GM18498 (cell line): ENCODE measurements around the gene MBOAT7.
"Not testable (repeated sequence)": the region's sequence is repeated elsewhere in the genome, so short reads cannot be mapped to it uniquely, and the experiment has no call there.

Experiments
- ATAC-seq: cut with Tn5 transposase; IDR thresholded peaks from one replicate; pipeline ENCODE4 v1.9.1; 2021; ENCODE audit warnings: mild to moderate bottlenecking, moderate library complexity; ENCODE audit not compliant: unreplicated experiment

MBOAT7 gene, protein sequence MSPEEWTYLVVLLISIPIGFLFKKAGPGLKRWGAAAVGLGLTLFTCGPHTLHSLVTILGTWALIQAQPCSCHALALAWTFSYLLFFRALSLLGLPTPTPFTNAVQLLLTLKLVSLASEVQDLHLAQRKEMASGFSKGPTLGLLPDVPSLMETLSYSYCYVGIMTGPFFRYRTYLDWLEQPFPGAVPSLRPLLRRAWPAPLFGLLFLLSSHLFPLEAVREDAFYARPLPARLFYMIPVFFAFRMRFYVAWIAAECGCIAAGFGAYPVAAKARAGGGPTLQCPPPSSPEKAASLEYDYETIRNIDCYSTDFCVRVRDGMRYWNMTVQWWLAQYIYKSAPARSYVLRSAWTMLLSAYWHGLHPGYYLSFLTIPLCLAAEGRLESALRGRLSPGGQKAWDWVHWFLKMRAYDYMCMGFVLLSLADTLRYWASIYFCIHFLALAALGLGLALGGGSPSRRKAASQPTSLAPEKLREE

DNA sequence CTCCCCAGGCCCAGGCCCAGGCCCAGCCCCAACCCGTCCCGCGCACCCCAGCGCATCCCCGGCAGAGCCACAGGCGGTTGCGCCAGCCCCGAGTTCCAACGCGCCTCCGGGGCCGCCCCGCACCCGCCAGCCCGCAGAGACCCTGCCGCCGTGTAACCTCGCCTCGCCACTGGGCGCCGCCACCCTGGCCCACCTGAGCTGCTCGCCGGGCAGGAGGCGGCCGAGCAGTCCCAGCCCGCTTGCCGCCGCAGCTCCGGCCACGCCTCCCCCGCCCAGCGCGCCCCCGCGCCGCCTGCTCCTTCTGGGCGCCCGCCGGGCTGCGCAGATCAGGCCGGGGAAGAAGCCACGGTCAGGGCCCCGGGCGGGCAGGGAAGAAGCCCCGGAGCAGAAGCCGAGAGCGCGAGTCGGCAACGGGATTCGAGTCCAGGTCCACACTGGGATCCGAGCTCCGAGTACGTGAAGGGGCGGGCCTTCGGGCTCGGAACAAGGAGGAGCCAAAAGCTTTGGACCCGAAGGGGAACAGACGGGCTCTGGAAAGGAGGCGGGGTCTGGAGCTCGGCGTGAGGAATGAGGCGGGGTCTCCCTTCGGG lies at the start of gene MBOAT7:
TSS of gene MBOAT7 (minus strand) at position 436 of the 590 bp plus-strand sequence. CDS start 1,072 bp downstream, outside the sequence.
- peak; percentile 23 for ATAC-seq

DNA sequence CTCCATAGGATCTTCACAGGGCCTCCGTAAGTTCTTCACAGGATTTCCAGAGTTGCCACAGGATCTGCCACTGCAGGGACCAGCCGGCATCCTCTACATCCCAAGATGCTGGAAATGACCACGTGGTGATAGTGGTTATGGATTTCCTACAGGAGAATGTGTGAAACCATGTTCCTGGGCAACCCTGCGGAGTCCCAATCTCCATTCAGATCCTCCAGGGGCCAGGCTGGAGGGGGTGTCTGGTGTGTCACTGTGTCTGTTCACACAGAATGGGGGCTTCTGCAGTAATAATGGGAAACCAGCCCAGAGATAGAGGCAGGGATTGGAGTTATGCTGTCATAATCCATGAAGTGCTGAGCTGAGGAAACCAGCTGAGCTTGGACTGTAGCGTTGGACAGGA lies 44.6 kb upstream of the MBOAT7 start:
- no peak for ATAC-seq

DNA sequence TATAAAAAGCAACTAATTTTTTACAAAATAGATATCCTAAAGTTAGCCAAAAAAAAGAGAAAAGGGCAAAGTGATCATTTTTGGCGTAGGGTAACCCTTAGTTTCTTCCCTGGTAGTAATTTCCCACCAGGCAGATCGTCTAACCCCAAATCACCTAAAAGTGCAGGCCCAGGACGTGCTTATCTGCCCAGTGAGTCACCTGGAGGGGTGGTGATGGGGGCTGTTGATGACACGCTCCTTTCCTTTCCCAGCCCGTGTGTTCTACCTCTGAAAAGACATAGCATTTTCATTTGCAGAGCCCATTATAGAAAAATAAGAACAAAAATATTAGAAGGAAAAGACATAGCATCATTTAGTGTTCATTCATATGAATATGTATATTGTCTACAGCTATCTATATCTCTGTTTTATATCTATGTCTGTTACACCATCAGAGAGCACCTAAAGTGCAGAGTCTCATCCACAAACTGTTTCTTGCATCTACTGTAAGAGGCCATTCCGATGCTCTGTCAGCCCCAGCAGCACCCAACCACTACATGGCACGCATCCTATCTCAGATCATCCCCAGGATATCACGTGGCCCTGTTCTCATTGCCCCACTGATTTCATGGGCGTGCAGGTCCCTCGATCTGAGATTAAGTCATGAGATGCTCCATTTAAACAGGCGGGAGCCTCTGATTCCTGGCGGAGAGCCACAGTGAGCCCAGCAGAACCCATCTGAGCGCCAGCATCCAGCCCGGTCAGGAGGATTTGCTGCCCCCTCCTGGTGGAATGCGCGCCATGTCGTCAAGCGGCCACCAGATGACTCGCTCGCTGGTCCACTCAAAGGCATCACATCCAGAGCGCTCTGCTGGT lies 41.9 kb upstream of the MBOAT7 start:
- peak; percentile 57 for ATAC-seq

DNA sequence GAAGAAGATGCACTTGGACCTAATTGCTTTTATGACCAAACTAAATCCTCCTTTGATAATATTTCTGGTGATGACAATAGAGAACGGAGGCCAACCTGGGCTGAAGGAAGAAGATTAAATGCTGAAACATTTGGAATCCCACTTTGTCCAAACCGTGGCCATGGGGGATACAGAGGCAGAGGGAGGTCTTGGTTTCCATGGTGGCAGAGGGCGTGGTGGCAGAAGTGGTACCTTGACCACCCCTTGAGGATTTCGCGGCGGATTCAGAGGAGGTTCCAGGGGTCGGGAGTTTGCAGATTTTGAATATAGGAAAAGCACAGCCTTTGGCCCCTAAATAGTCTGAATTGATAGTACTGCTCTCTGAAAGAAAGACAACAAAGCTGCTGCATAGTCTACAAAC lies 40.7 kb upstream of the MBOAT7 start:
- no peak for ATAC-seq

DNA sequence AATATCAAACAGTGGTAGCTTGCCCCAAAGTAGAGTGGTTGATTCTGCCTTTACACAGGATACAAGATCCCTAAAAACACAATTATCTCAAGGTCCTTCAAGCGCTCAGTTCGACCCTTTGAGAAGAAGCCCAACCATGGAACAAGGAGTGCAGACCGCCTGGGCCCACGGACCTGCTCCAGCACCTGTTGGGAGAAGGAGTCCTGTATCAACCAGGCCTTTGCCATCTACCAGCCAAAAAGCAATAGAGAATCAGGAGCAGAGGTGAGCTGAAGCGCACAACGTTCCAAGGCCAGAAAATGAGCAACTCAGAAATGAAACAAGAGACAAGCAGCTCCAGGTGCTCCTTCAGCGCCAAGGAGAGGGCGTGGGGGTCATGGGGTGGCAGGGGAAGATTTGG lies 39.8 kb upstream of the MBOAT7 start:
- no peak for ATAC-seq

DNA sequence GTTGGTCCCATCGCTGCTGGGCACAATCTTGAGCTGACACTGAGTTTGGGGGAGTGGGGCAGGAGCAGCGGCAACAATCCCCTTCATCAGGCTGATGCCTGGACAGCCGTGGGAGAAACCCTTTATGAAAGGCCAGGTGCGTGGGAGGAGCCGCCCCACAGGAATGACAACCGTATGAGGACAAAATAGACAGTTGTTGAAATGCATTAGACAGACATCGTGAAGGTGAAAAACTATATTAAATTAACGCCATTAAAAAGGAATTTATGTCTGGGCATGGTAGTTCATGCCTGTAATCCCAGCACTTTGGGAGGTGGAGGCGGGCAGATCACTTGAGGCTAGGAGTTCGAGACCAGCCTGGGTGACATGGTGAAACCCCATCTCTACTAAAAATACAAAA lies 35.2 kb upstream of the MBOAT7 start:
- ATAC-seq = not testable (repeated sequence)

DNA sequence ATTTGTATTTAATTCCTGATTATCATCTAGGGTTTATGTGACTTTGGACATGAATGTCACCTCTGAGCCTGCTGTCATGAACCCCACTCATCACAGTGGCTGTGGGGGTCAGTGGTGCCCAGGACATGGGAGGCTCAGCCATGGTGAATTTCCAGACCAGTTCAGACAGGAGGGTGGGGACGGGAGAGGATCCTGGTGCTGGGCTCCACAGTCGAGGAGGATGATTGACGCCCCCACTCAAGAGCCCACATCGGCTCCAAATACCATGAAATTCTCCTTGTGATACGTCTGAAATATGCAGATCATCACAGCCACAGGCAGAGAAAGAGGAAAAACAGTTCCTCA lies 34.5 kb upstream of the MBOAT7 start:
- ATAC-seq = not testable (repeated sequence)

DNA sequence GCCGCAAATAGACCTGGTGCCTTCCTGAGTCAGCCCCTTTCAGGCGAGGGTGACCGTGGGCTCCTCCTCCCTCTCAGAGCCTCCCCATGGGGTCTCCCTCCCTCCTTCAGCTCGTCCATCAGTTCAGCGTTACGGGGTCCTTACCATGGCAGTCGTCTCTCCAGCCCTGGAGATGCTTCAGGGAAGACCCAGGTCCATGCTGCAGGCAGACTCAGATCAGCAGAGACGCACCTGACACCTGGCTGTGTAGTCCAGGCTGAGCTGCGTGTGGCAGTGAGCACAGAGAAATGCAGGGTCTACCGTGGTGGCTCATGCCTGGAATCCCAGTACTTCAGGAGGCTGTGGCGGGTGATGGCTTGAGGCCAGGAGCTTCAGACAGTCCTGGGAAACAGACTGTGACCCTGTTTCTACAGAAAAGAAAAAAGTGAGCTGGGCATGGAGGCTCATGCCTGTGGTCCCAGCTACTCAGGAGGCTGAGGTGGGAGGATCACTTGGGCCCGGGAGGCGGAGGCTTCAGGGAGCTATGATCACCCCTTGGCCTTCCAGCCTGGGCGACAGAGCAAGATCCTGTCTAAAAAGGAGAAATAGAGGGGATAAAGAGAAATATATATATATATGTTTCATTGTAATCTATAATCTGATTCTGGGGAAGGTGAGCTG lies 34.0 kb upstream of the MBOAT7 start:
- not testable (repeated sequence) for ATAC-seq

DNA sequence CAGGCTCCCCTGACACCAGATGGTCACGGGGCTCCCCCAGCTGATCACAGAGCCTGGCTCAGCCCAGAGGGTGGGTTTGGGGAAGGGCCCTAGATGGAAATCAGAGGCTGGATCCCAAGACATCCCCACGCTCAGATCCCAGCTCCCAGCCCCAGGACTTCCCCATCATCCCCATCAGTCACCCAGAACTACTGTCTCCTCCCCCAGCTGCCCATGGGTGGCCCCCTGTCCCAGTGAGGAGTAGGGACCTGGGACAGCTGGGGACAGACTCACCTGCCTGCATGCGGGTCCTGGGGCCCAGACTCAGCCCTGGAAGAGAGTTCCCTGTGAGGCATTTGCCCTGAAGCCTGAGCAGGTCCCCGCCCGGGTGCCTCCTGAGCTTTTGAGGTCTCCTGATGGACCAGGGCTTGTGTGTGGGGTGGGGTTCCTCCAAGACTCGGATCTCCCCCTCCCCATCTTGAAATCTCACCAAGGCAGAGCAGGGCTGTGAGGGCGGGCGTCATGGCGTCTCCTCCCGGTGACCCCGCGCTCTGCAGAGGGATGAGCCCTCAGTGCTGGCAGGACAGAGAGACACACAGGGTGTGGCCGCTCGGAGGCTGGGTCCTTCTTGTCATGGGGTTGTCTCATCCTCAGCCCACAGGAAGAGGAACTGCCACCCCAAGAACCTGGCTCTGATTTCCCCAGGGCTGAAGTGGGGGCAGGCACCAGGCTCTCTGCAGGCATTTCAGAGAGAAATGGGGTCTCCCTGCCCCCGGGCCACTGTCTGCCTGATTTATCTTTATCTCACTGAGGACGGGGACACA lies 33.3 kb upstream of the MBOAT7 start, which contains the start of gene LILRB3:
TSS of gene LILRB3 (minus strand) at position 534 of the 803 bp plus-strand sequence. CDS start at position 503, 31 bp downstream.
- ATAC-seq = not testable (repeated sequence)

DNA sequence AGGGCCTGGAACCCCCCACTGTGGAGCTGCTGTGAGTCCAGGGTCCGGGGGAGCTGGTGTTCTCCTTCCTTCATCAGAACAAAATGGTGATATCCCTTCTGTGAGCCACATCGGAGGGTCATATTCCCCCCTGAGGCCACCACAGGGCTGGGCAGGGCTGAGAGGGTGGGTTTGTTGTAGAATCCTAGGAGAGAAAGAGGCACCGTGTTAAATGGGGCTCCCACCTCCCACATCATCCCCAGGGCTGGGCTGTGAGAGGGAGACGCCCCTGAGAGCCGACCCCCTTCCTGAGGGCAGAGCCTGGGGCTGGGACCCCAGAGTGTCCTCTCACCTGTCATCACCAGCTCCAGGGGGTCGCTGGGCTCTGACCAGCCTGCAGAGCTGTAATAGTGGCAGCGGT lies 32.6 kb upstream of the MBOAT7 start:
- ATAC-seq = not testable (repeated sequence)

DNA sequence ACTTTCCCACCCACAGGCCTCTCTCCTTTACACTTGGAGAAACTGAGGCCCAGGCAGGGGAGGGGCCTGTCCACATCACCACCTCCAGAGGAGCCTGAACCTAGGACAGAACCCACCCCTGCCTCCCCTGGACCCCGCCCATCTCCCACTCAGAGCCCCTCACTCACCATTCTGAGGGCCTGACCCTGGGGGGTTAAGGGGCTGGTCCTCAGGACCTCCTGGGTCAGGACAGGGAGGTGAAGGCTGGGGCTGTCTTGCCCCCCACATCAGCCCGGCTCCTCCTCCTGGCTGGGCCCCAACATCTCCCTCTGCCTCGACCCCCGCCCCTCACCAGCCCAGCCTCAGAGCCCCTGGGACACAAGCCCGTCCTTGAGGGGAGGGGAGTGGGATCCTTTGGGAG lies 30.3 kb upstream of the MBOAT7 start:
- not testable (repeated sequence) for ATAC-seq

DNA sequence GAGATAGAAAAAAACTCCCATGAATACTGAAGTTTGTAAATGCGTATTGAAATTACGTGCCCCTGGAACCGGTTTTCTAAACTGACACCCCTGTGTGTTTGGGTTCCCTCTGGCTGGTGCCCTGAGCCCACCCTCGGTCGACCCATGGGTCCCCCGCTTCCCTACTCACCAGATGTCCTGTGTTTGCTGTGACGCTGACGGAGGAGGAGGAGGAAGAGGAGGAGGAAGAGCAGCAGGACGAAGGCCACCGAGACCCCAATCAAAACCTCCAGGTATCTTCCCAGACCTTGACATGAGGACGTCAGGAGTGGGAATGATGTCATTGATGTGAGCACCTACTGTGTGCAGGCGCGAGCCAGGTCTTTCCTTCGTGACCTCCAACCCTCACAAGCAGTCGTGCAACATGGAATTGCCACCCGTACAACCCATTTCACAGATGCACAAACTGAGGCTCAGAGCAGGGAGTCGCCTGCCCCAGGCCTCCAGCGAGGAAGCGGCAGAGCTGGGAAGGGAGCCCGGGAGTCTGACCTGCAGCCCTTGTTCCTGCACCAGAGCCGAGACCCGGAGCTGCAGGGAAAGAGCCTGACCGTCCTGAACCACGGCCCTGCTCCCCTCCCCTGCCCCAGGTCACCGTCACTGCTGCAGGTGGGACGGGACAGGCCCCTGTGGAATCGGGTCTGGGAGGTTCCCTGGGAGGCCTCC lies 29.7 kb upstream of the MBOAT7 start:
- ATAC-seq = no peak

DNA sequence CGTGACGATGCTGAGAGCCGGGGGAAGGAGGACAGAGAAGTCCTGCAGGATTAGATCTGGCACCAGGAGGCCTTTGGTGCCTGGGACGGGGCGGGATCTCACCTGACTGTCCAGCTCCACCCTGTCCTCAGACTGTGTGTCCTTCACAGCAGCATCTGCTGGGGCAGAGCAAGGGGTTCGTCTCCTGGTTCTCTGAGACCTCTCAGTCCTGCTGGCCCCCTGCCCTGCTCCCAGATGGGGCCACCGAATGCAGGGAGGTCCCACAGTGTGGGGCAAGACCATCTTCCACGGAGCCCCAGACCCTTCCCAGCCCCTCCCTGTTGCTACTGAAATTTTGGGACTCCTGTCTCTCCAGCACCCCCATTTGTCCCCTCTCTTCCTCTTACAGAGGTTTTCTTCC lies 28.9 kb upstream of the MBOAT7 start:
- no peak for ATAC-seq

DNA sequence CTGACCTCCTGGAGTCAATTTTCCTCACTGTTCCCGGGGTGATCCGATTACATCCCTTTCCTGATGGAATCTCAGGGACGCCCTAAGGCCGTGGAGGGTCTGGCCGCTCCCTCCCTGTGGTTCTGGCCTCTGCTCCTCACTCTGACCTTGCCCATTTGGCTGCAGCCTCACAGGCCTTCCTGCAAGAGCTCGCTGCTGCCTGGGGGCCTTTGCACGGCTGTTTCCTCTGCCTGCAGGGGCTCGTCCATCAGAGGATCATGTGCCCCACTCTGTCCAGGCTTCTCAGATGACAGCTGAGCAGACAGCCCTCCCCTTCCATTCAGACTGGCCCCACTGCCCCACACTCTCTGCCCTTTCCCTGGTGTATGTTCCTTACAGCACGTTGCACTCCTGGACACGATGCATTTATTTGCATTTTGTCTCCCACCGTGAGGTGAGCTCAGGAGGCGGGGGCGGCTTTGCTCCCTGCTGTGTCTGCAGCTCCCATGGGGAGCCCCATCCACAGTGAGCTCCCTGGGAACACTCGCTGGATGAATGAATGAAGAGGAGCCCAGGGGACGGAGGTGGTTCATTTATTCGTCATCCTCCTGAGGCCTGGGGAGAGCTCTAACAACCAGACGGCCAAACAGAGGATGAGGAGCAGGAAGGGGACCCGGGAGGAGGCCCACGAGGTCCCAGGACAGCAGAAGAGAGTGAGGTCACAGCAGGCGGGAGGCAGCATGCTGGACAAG lies 28.3 kb upstream of the MBOAT7 start:
- ATAC-seq = not testable (repeated sequence)

DNA sequence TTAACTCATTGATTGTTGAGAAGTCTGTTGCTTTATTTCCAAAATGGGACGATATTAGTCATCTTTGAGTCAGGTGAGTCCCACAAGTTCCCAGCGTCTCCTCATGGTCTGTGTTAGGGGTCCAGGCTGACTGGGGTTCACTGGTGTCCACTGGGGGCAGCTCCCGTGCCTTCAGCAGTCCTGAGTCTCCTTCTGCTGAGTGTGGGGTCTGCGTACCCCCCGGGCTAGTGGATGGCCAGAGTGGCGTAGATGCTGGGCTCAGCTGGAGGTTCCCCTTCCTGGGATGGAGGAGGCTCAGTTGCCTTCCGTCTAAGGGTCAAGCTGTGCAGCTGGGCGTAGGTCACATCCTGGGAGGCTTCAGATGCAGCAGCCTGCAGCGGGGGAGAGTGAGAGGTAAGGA lies 27.5 kb upstream of the MBOAT7 start:
- ATAC-seq = no peak

DNA sequence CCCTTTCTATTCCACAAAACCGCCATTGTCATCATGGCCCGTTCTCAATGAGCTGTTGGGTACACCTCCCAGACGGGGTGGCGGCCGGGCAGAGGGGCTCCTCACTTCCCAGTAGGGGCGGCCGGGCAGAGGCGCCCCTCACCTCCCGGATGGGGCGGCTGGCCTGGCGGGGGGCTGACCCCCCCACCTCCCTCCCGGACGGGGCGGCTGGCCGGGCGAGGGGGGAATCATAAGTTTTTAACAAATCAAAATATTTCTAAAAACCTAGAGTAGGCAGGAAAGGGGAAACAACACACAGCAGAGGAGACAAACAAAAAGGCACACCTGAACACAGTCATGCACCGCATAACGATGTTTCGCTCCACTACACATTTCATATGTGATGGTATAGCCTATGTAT lies 25.4 kb upstream of the MBOAT7 start:
- ATAC-seq = not testable (repeated sequence)

DNA sequence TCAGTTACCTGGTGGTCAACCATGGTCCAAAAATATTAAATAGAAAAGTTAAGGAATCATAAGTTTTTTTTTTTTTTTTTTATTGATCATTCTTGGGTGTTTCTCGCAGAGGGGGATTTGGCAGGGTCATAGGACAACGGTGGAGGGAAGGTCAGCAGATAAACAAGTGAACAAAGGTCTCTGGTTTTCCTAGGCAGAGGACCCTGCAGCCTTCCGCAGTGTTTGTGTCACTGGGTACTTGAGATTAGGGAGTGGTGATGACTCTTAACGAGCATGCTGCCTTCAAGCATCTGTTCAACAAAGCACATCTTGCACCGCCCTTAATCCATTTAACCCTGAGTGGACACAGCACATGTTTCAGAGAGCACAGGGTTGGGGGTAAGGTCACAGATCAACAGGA lies 24.8 kb upstream of the MBOAT7 start:
- not testable (repeated sequence) for ATAC-seq

DNA sequence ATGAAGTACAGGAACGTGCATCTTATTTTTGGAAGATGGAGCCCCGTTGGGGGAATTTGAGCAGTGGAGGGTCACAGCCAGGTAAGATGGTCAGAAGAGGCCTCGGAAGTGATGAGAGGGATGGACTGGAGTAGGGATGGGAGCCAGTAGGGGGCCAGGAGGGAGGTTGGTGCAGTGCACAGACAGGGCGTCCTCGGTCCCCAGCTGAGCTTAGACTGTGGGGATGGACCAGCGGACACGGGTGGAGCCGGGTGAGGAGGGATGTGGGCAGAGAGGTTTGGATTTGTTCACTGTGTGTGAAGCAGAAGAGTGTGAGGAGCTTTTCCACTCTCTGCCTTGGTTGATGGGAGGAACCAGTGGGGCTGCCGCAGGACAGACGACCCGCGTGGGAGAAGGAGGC lies 21.9 kb upstream of the MBOAT7 start:
- no peak for ATAC-seq
